Prostate gland (tissue), 2 donors: ENCODE measurements around the gene KRT33B. TPM values are rescaled to one million over a fixed set of nuclear protein-coding genes. Genes with fewer than 3 reads are reported as not detected.

Experiments used
- DNase-seq: peaks from one replicate; pipeline ENCODE4 v3.0.0-alpha.2; 2019; ENCODE audit warnings: low spot score
- H3K27ac ChIP-seq, 2 donors: fragments of 200-600 bp; sonication (generic); 2 replicates each; pipeline ENCODE4 v1.5.1; 2017 to 2019
- H3K27me3 ChIP-seq: fragments of 200-600 bp; sonication (generic); replicated peaks from 2 replicates; pipeline ENCODE4 v1.5.1; 2019; ENCODE audit not compliant: insufficient read depth
- H3K36me3 ChIP-seq, 2 donors: fragments of 200-600 bp; sonication (generic); 1 replicate in 1 of 2; 2 replicates in 1 of 2; pipeline versions ENCODE4 v1.5.1 to v1.8.1; 2017 to 2019
- H3K4me1 ChIP-seq: fragments of 200-600 bp; sonication (generic); replicated peaks from 2 replicates; pipeline ENCODE4 v1.5.1; 2019
- H3K4me3 ChIP-seq, 2 donors: fragments of 200-600 bp; sonication (generic); 2 replicates each; pipeline ENCODE4 v1.5.1; 2017 to 2019
- H3K9me3 ChIP-seq: fragments of 200-600 bp; sonication (generic); 2 replicates; pipeline ENCODE4 v1.5.1; 2017
- POLR2A ChIP-seq: fragments of 450-650 bp; IDR thresholded peaks from one replicate; pipeline ENCODE4 v1.6.1; 2016; ENCODE audit warnings: antibody characterized with exemption, mild to moderate bottlenecking
- POLR2AphosphoS5 ChIP-seq: sonication (generic); formaldehyde crosslinking; IDR thresholded peaks from one replicate; pipeline ENCODE4 v1.6.1; 2017; ENCODE audit warnings: antibody characterized with exemption
- WGBS: methylation state at CpG from one replicate; pipeline ENCODE4 v1.1.5; 2018; 5-methylcytosine and 5-hydroxymethylcytosine counted together
- intact Hi-C: fragments of 100-400 bp; cut with DNase I; formaldehyde crosslinking; loops from one replicate; pipeline ENCODE4 v1.14.2; 2022
- total RNA-seq, 2 donors: library from RNA; depleted of rRNA; stranded (reverse); fragments of >200 nt; gene quantifications; one replicate each; pipeline ENCODE4 v1.1.0, GENCODE V29; 2016
- TF ChIP-seq, protein P1 (sequence below), 4 experiments: fragments of 200-600 bp in 2 of 4; fragments of 450-650 bp in 2 of 4; sonication (generic) in 2 of 4; IDR thresholded peaks; 1 replicate in 3 of 4; 2 replicates in 1 of 4; pipeline ENCODE4 v1.5.1; 2016 to 2019; ENCODE audit warnings: antibody characterized with exemption in 4 of 4, mild to moderate bottlenecking in 2 of 4, moderate library complexity in 2 of 4

KRT33B gene
- total RNA-seq, 2 donors from 2014 or later: not detected

DNA sequence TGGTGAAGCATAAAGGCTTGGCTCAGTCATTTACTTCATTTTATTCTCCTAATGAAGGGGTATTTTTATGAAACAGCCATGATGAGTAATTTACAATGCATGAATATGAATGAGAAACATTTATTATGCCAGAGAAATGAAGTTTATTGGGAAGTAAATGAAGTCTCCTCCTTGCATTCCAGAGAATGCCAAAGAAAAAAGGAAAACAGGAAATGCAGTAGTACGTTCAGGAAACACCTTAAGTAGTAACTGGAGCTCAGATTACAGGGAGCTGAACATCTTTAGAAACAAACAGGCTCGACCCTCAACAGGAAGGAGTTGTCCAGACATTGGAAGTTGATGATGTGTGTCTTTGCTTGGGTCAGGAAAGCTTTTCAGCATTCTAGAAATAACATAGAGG is 7.9 kb upstream of the KRT33B start:
- TF ChIP-seq POLR2A: no peak
- TF ChIP-seq, protein P1, sequence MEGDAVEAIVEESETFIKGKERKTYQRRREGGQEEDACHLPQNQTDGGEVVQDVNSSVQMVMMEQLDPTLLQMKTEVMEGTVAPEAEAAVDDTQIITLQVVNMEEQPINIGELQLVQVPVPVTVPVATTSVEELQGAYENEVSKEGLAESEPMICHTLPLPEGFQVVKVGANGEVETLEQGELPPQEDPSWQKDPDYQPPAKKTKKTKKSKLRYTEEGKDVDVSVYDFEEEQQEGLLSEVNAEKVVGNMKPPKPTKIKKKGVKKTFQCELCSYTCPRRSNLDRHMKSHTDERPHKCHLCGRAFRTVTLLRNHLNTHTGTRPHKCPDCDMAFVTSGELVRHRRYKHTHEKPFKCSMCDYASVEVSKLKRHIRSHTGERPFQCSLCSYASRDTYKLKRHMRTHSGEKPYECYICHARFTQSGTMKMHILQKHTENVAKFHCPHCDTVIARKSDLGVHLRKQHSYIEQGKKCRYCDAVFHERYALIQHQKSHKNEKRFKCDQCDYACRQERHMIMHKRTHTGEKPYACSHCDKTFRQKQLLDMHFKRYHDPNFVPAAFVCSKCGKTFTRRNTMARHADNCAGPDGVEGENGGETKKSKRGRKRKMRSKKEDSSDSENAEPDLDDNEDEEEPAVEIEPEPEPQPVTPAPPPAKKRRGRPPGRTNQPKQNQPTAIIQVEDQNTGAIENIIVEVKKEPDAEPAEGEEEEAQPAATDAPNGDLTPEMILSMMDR (IDR thresholded peaks at IDR 0.05): no peak
- no peak for TF ChIP-seq POLR2AphosphoS5
- DNase-seq: no peak
- H3K27me3 ChIP-seq: no peaks in the 10 kb centered on the region
- no peak overlapping the region for H3K4me3 ChIP-seq
- no peaks in the 10 kb centered on the region for H3K9me3 ChIP-seq
- WGBS: 19% methylated on average over 2 of the region's 2 CpGs
- H3K4me1 ChIP-seq: no peaks in the 10 kb centered on the region
- no peaks in the 10 kb centered on the region for H3K36me3 ChIP-seq
- no peak overlapping the region for H3K27ac ChIP-seq
- intact Hi-C loops: no loop called here

DNA sequence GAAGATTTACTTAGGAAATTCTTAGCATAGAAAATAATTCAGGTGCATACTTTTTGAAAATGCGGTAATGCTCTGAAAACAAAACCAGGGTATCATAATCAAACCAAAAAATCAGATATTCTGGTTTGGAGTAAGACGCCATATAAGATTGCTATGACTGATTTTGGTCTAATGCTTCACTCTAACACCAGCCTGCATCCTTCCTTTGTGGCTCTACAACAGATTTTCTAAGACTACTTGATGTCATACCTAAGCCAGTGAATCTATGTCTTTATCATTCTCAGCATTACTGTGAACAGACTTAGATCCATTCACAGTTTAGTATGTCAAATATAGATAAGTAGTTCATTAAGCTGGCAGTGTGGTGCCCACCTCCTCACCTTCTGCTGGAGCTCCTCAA is 590 bp downstream of the KRT33B start:
- Histone ChIP-seq H3K36me3 (no peaks in the 10 kb centered on the region), H3K27me3 (no peaks in the 10 kb centered on the region), H3K4me1 (no peaks in the 10 kb centered on the region), H3K27ac (no peak overlapping the region), H3K4me3 (no peak overlapping the region), H3K9me3 (no peaks in the 10 kb centered on the region)
- DNase-seq: no peak
- intact Hi-C loops: no loop called here
- 95% methylated on average over 2 of the region's 2 CpGs for WGBS
- TF ChIP-seq POLR2AphosphoS5 (no peak), POLR2A (no peak)
- TF ChIP-seq, protein P1 (IDR thresholded peaks at IDR 0.05): no peak

DNA sequence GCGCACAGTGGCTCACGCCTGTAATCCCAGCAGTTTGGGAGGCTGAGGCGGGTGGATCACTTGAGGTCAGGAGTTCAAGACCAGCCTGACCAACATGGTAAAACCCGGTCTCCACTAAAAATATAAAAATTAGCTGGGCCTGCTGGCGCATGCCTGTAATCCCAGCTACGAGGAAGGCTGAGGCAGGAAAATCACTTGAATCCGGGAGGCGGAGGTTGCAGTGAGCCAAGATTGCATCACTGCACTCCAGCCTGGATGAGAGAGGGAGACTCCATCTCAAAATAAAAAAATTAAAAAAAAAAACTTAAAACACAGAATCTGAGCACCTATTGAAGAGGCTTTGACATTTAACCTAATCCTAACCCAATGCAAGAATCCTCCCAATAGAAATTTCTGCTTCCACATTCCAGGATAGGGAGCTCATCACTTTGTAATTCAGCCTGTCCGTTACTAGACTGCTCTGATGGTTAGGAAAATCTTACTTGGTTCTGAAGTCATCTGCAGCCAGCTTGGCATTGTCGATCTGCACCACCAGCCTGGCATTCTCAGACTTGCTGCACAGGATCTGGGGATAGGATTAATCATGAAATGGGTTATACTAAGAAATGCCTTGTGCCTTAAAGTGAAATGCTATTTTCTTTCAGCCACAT is 2.1 kb downstream of the KRT33B start:
- DNase-seq: no peak
- H3K36me3 ChIP-seq: no peaks in the 10 kb centered on the region
- intact Hi-C loops: no loop called here
- no peaks in the 10 kb centered on the region for H3K4me1 ChIP-seq
- 74% methylated on average over 10 of the region's 10 CpGs for WGBS
- no peaks in the 10 kb centered on the region for H3K27me3 ChIP-seq
- no peak overlapping the region for H3K4me3 ChIP-seq
- H3K9me3 ChIP-seq: no peaks in the 10 kb centered on the region
- TF ChIP-seq, protein P1 (IDR thresholded peaks at IDR 0.05): no peak
- TF ChIP-seq POLR2AphosphoS5: no peak
- TF ChIP-seq POLR2A: no peak
- no peak overlapping the region for H3K27ac ChIP-seq

DNA sequence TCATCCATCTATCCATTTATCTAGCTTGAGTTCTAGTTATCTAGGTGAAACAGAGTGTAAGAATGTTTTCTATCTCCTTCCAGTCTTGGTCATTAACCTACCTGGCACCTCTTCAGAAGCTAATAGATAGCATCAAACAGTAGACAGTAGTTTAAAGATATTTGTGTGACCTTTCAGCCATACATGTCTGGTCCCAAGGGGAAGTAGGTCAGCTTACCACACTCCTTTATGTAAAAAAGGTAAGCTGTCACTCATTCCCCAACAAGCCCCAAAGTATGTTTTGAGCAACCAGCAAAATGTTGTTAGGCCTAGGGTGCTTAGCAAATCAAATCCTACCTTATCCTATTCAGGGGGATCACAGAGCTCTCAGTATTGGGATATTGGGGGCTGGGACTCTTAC is 3.5 kb downstream of the KRT33B start:
- Histone ChIP-seq H3K4me1 (no peaks in the 10 kb centered on the region), H3K9me3 (no peaks in the 10 kb centered on the region), H3K27me3 (no peaks in the 10 kb centered on the region), H3K4me3 (no peak overlapping the region), H3K27ac (no peak overlapping the region), H3K36me3 (no peaks in the 10 kb centered on the region)
- no peak for TF ChIP-seq POLR2A
- TF ChIP-seq, protein P1 (IDR thresholded peaks at IDR 0.05): no peak
- no peak for TF ChIP-seq POLR2AphosphoS5
- DNase-seq: no peak
- intact Hi-C loops: no loop called here

DNA sequence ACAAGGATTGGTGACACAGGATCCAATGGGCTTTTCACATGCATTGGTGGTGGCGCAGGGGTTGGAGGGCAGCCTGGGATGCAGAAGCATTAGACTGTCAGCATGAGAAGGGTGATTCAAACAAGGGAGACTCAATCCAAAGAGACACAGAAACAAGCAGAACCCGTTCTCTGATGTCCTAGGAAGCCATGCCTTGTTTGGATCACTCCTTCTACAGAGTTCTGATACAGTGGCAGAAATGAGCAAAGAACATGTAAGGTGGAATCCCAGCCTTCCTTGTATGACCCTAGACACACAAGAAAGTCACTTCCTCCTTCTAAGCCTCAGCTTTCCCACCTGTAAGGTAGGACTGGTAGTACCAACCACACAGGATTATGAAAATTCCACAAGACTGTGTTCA is 5.7 kb downstream of the KRT33B start:
- no peaks in the 10 kb centered on the region for H3K4me1 ChIP-seq
- TF ChIP-seq, protein P1 (IDR thresholded peaks at IDR 0.05): no peak
- TF ChIP-seq POLR2AphosphoS5 (no peak), POLR2A (no peak)
- DNase-seq: no peak
- no peak overlapping the region for H3K4me3 ChIP-seq
- H3K27ac ChIP-seq: no peak overlapping the region
- no peaks in the 10 kb centered on the region for H3K36me3 ChIP-seq
- intact Hi-C loops: no loop called here
- no peaks in the 10 kb centered on the region for H3K27me3 ChIP-seq
- no peaks in the 10 kb centered on the region for H3K9me3 ChIP-seq
- WGBS: 93% methylated on average over 2 of the region's 2 CpGs
